Transverse colon (tissue), 3 donors: ENCODE results near the gene RHOT1.

Experiments used
- CTCF ChIP-seq, 5 experiments: fragments of 200-600 bp in 3 of 5; fragments of 450-650 bp in 2 of 5; sonication (generic) in 3 of 5; IDR thresholded peaks; 1 replicate in 2 of 5; 2 replicates in 3 of 5; pipeline ENCODE4 v1.5.1; 2016 to 2017; ENCODE audit warnings: antibody characterized with exemption in 5 of 5, inconsistent platforms in 3 of 5, mild to moderate bottlenecking in 2 of 5, moderate library complexity in 1 of 5
- POLR2A ChIP-seq: fragments of 450-650 bp; IDR thresholded peaks from one replicate; pipeline ENCODE4 v1.6.1; 2016; ENCODE audit warnings: antibody characterized with exemption, mild to moderate bottlenecking, moderate library complexity

GRCh38 chr17:32143527-32143870 is 1.2 kb downstream of the RHOT1 start:
- no peak for TF ChIP-seq CTCF (IDR thresholded peaks at IDR 0.05)
- no peak for TF ChIP-seq POLR2A
